Measurements from ENCODE around the gene CACNG3.
"Not testable (repeated sequence)": the region's sequence is repeated elsewhere in the genome, so short reads cannot be mapped to it uniquely, and the experiment has no call there.

- not testable (repeated sequence) for TF ChIP-seq CTCF (IDR thresholded peaks at IDR 0.05; ENCODE audit: low read depth, low read length); EZH2phosphoT487 (IDR thresholded peaks at IDR 0.05; ENCODE audit: low read depth)
Observed at GRCh38 chr16:24238846-24239245, 17.3 kb upstream of the CACNG3 start.

All from OCI-LY3 (cell line).